ENCODE measurements around the gene RCHY1.
"Not testable (repeated sequence)": the region's sequence is repeated elsewhere in the genome, so short reads cannot be mapped to it uniquely, and the experiment has no call there.

RCHY1 gene

DNA sequence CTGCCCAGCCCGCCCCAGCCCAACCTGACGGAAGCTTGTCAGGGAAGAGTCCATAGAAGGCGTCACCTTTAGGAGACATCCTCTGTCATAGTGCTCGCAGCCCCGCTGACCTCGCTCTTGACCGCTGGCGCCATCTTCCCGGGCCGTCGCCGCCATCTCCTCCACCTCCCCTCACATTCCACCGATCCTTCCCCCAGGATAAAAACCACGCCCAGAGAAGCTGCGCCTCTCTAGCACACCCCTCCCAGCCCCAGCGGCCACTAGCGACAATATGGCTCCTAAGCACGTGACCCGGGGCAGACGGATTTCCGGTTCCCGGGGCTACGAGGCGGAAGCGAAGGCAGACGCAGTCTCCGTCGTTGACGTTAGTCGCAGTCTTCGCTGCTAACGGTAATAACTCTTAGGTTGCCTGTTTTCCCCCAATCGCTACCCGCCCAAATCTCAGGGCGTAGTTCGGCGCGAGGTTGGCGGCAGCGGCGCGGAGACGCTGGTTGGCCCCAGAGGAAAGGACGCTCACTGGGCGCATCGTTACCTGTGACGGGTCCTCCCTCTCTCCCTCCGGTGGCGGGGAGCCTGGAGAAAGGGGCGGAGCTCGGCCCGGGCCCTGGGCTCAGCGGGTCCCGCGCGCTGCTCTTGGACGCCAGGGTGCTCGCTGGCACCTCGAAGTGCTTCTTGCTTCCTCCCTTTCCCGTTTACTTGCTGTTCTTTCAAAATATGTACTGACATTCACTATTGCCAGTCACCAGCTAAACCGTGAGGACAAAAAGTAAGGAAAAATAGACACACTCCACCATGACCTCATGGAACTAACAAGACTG is at the start of gene RCHY1, which contains the start of gene THAP6:
TSS of gene RCHY1 (minus strand) at position 273 of the 818 bp plus-strand sequence. CDS start at position 156, 117 bp downstream.
TSS of gene THAP6 (plus strand) at position 343 of the 818 bp plus-strand sequence. CDS start 980 bp downstream, outside the sequence.
- DNase-seq: peak; percentile 90

GRCh38 chr4:75561789-75562188 is 47.6 kb upstream of the RCHY1 start:
- no peak for DNase-seq

GRCh38 chr4:75557696-75558095 is 43.5 kb upstream of the RCHY1 start:
- no peak for DNase-seq

- DNase-seq: no peak
Observed at GRCh38 chr4:75555294-75556164, 41.3 kb upstream of the RCHY1 start, which contains the start of gene ODAPH. Gene ODAPH, plus strand, starts transcription at chr4:75556066. Its CDS starts 17 bp downstream, at chr4:75556083.

- no peak for DNase-seq
Observed at GRCh38 chr4:75552452-75552851, 38.2 kb upstream of the RCHY1 start.

- DNase-seq: no peak
Observed at GRCh38 chr4:75549019-75549418, 34.8 kb upstream of the RCHY1 start.

DNA sequence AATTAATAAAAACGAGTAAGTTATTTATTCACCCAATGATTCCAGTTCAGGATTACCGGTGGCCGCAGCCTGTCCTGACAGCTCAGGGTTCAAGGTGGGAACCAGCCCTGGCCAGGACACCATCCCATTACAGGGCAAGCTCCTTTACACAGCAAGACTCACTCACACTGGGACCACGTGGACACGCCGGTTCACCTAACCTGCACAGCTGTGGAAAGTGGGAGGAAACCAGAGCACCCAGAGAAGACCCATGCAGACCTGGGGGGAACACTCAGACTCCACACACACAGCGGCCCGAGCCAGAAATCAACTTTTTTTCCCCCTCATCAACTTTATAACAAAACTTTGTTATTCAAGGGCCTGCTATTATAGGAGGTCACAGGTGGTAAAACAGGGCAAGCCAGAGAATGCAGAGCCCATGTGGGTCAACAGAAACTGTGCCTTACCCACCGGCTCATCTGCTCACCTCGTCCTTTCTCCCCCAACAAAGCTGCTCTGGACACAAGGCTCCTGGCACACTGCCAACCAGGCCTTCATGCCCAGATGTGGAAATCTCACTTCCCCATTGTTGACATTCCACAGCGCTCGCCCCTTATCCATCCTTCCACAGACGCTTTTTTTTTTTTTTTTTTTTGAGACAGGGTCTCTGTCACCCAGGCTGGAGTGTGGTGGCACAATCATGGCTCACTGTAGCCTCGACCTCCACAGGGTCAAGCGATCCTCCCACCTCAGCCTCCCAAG is 33.6 kb upstream of the RCHY1 start:
- DNase-seq: no peak

DNA sequence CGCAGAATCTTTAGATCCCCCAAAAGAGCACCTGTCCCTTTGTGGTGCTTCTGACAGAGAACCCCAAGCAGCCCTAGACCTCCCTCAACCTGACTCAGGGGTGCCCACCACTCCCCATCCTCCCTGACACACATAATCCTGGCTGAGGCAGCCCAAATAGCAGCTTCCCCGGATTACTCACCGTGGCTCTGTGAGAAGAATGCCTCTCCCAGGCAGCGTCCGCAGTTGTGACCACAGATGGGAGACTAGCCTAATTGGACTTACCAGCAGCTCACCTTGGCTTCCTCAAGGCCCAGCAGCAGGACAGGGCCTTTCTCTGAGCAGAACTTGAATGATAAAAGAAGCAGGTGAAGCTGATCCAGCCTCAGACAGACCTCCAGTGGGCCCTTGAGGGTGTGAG is 31.3 kb upstream of the RCHY1 start:
- no peak for DNase-seq

DNA sequence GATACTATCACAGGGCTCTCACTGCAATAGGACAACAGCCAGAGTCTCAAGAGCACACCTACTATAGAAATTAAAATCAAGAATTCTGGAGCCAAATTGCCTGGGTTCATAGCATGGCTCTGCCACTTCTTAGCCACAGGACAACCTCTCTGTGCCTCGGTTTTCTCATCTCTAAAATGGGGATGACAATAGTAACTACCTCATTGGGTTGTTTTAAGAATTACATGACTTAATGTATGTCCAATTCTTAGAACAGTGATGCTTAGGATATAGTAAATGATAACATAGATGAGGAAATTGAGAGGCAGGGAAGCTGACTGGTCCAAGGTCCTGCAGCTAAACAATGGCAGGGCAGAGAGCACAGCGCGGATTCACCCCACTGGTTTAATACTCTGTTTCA is 30.7 kb upstream of the RCHY1 start:
- no peak for DNase-seq

DNA sequence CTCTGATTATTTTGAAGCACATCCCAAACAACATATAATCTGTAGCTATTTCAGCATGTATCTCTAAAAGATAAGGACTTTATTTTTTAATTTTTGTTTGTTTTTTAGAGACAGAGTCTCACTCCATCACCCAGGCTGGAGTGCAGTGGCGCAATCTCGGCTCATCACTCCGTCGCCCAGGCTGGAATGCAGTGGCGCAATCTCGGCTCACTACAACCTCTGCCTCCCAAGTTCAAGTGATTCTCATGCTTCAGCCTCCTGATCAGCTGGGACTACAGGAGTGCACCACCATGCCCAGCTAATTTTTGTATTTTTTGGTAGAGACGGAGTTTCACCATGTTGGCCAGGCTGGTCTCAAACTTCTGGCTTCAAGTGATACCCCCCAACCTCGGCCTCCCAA is 30.0 kb upstream of the RCHY1 start:
- DNase-seq: not testable (repeated sequence)

DNA sequence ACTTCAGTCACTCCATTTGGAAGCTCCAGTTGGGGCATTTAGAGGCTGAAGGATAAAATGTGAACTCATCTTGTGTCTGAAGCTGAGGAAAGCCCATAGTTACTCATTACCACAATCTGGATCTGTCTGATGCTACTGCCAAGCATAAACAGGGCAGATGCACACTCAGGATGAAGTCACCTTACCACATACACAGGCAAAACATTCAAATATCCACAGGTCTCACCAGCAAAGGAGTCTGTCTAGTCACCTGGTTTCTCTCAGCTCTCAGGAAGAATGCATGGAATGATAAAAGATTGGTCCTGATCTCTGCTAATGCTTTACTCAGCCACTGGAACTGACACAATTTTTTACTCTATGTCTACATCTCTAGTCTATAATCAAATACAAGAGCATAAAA is 28.6 kb upstream of the RCHY1 start:
- no peak for DNase-seq

DNA sequence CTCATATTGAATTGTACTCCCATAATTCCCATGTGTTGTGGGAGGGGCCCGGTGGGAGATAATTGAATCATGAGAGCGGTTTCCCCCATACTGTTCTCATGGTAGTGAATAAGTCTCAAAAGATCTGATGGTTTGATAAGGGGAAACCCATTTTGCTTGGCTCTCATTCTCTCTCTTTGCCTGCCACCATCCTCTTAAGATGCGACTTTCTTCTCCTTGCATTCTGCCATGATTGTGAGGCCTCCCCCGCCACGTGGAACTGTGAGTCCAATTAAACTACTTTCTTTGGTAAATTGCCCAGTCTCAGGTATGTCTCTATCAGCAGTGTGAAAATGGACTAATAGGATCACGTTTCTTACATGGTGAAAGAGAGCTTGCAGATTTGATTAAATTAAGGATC is 23.1 kb upstream of the RCHY1 start:
- not testable (repeated sequence) for DNase-seq

DNA sequence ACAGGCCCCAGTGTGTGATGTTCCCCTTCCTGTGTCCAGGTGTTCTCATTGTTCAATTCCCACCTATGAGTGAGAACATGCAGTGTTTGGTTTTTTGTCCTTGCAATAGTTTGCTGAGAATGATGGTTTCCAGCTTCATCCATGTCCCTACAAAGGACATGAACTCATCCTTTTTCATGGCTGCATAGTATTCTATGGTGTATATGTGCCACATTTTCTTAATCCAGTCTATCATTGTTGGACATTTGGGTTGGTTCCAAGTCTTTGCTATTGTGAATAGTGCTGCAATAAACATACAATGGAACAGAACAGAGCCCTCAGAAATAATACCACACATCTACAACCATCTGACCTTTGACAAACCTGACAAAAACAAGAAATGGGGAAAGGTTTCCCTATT is 19.7 kb upstream of the RCHY1 start:
- DNase-seq: not testable (repeated sequence)

- not testable (repeated sequence) for DNase-seq
Observed at GRCh38 chr4:75533339-75533887, 19.2 kb upstream of the RCHY1 start.

DNA sequence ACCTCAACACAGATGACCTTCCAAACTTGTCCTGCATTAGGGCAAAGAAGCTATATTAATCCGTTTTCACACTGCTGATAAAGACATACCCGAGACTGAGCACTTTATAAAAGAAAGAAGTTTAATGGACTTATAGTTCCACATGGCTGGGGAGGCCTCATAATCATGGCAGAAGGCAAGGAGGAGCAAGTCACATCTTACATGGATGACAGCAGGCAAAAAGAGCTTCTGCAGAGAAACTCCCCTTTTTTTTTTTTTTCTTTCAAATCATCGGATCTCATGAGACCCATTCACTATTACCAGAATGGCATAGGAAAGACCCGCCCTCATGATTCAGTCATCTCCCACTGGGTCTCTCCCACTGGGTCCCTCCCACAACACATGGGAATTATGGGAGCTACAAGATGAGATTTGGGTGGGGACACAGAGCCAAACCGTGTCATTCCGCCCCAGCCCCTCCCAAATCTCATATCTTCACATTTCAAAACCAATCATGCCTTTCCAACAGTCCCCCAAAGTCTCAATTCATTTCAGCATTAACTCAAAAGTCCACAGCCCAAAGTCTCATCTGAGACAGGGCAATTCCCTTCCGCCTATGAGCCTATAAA is 17.4 kb upstream of the RCHY1 start:
- DNase-seq: not testable (repeated sequence)

DNA sequence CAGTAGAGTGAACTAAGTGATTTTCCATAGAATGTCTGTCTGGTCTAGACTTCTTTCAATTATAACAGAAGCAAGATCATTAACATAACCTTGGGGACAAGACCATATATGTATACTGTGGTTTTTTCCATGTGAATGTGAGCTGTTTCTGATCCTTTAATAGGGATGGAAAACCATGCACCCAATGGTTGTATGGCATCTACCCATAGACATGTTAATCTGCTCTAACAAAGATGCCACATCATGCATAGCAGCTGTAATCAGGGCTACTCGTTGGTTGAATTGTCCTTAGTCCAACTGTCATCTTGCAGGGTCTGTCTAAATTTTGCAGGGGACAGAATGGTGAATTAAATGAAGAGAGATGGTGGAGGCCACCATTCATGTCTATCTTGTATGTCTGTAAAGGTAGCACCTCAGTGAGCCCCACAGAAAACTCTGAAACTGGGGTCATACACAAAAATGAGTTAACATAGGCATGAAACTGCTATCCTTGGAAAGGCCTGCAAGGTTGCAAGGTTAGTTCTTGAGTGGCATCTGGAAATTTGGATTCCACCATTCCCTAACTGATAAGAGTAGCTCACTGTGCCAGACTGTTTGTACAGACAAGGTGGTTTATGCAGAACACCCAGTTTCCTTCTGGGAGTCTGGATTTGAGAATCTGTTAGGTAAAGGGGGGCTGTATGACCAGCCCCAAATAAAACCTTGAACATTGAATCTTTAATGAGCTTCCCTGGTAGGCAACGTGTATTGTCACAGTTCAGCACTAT is 16.5 kb upstream of the RCHY1 start:
- no peak for DNase-seq

GRCh38 chr4:75527482-75527881 is 13.3 kb upstream of the RCHY1 start:
- DNase-seq: no peak

- DNase-seq: no peak
Observed at GRCh38 chr4:75525910-75526309, 11.7 kb upstream of the RCHY1 start.

- no peak for DNase-seq
Observed at GRCh38 chr4:75525086-75525485, 10.9 kb upstream of the RCHY1 start.

DNA sequence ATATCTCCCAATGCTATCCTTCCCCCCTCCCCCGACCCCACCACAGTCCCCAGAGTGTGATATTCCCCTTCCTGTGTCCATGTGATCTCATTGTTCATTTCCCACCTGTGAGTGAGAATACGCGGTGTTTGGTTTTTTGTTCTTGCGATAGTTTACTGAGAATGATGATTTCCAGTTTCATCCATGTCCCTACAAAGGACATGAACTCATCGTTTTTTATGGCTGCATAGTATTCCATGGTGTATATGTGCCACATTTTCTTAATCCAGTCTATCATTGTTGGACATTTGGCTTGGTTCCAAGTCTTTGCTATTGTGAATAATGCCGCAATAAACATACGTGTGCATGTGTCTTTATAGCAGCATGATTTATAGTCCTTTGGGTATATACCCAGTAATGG is 5.2 kb upstream of the RCHY1 start:
- DNase-seq: not testable (repeated sequence)

DNA sequence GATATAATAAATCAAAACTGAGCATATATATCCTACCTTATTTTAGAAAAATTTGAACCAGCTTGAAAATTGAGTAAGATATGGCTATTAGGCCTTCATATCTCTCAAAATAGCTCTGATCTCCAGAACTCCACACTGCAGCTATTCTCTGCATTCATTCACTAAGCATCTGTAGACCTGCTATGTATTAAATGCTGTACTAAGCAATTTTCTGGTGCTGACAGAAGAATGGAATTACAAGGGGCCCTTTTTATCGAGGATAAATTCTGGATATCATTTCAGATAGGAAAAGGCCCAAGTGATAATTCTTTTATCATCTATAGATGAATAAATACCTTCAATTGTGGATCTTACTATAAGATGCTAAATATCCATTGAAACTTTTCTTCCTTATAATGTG is 1.9 kb upstream of the RCHY1 start:
- no peak for DNase-seq

Data from CD4-positive, alpha-beta T cell treated with Interleukin-15 for 1 hour (primary cell).